NCI-H82 (cell line): ENCODE data around the gene SLK.

ENCODE experiments used
- DNase-seq: peaks from one replicate; lab custom pipeline; 2025; lab: John Stamatoyannopoulos, UW

The SLK gene

DNA sequence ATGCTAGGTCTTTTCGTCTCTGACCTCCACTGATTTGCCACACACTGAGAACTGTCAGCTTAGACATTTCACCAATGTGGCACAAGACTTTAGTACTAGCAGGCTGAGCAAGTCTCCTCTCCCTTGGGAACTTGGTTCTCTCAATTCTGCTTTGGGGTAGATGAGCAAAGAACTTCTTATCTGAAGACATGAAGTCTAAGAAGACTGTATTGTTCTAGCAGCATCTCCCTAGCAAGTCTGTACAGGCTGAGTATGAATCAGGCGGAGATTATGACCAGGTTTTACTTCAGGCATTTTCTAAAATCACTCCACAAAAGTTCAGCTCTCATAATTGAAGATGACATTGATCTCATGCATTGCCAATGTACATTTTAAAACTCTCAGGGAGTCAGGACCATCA, 25.1 kb upstream of the SLK start:
- DNase-seq: no peak

DNA sequence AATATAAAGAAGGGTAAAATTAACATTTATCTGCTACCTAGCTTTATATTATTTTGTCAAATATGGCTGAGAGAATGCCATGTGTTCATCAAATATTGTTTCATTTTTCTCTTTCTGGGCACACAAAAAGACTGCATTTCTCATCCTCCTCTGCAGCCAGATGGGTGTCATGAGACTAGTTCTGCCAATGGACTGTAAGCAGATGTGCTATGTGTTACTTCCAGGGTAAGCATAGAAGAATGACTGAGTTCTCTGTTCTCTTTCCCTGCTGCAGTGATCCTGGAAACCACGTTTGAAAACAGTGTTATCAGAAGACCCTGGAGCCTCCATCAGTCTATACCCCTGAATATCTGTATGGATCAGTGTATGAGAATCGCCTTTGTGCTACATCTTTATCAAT, 24.1 kb upstream of the SLK start:
- DNase-seq: no peak

DNA sequence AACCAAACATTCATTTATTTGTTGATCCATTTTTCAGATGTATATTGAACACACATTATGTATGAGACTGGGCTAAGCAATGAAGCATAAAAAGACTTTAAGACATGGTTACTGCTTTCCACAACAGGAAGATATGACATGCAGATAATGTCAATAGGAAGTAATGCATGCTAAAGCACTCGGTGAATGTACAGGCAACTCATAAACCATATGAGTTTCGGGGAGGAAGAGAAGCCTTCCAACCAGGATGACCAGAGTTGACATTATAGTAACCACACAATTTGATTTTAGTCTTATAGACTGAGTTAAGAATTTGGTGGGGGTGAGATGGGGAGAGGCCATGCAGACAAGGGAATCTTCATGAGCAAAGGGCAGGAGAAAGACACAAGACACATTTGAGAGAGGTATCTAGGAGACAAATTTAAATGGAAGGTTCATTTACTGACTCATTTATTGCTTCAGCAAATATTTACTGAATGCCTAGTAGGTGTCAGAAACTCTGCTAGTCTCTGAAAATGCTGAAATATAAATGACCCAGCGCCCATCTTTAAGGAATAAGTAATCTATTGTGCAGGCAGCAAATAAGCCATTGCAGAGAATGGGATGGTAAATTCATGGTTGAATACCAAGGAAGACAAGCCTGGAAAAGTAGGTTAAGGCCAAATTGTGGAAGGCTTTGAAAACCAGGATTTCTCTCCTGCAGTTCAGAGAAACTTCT, 19.0 kb upstream of the SLK start:
- no peak for DNase-seq

DNA sequence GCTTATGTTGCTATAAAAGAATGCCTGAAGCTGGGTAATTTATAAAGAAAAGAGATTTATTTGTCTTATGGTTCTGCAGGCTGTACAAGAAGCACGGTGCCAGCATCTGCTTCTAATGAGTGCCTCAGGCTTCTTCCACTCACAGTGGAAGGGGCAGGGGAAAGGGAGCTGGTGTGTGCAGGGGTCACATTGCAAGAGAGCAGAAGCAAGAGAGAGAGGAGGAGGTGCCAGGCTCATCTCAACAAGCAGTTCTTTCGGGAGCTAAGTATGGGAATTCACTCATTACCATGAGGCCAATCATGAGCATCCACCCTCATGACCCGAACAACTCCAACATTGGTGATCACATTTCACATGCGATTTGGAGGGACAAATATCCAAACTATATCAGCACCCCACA, 17.2 kb upstream of the SLK start:
- DNase-seq: peak; percentile 6

DNA sequence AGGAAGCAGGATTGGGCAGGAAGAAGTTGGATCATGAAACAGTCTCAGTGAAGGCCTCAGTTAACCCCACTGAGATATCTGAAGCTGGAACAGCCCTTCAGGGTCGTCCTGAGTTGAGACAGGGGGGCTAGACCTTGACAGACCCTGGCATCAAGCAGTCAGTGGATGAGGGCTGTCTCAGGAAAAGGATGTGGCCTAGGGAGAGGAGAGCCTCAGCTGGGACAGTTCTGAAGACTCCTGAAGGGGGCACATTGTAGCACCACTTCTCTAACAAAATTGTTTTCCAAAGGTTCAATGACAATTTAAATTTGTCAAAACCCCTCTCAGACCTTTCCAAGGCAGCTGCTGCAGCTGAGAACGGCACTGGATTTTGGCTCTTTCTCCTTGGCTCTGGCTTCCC, 15.8 kb upstream of the SLK start:
- no peak for DNase-seq

DNA sequence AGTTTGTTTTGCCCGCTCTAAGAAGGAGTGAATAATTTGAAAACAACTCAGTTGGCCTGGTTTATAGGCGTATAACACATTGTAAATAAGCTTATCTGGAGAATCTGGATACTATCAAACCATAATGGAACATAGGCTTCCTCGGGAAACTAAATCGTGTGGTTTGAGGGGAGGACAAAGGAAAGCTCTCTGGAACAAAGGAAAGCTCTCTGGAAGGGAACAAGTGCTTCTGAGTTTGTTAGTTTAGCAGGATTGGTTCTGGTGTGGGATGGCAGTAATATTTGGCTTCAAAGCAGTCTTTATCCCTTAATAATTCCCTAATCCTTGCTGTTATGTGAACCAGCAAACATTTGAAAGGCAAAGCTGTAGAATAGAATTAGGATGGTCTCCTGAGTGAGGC, 15.0 kb upstream of the SLK start:
- peak; percentile 14 for DNase-seq

DNA sequence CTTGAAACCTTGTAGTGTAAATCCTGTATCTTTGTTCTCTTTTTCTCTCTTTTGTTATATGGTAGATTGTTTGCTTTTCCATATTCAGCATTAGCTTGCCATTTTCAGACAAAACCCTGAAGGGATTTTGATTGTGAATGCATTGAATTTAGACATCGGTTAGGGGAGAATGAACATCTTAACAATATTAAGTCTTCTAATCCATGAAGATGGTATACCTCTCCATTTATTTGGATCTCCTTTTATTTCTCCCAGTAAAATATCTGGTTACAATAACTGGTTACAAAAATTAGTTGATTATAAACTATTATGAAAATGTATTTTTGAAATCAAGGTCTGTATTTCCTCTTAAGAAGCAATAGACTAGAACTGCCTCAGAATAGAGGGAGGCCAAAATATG, 12.4 kb upstream of the SLK start:
- no peak for DNase-seq

DNA sequence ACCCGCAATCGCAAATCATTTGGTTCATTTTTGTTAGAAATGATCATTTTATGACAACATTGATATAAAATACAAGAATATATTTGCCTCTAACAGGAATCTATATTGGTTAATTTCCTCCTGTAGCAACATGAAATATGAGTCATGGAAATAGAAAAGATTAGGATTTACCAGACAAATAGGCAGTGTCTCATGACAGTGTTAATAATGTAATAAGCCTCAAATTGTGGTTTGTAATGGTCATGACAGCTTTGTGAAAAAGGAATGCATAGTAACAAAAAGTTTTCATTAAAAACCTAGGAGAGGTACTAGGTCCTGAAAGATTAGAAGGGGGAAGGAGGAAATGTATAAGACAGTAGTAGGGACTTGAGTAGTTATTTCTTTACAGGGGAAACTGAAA, 7.9 kb upstream of the SLK start:
- DNase-seq: no peak

DNA sequence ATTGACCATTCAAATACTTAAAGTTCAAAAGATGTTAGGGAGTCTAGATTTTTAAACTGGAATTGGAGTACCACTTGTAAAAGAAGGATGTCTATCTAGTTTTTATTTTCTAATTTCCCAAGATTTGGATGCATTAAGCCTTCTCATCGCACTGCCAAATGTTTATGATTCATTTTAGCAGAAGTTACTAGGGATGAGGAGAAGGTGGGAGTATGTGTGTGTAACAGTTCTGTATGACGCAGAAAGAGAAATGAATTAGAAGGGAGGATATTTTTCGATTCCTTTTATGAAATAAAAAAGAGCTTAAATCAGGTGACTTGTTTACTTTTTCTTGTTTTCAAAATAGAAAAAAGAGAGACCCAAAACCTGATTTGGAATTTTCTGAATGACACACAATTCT, 6.8 kb upstream of the SLK start:
- no peak for DNase-seq

DNA sequence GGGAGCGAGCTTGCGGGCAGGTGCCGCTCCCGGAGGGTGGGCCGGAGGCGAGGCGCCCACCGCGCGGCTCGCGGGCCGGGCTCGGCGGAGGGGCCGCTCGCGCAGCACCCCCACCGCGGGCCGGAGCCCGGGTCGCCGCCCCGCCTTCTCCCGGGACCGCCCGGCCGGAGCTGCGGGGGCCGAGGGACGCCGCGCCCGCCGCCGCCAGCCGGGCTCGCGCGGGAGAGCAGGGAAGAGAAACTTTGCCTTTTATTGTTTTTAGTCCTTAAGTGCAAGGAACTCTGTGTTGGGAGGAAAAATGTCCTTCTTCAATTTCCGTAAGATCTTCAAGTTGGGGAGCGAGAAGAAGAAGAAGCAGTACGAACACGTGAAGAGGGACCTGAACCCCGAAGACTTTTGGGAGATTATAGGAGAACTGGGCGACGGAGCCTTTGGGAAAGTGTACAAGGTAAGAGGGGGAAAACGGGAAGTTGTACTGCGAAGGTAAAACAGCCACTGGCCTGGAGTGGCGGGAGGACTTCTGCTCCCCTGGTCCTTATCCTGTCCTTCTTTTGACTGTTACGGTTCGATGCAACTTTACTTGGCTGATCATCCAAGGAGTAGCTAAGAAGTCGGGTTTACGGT, 620 bp downstream of the SLK start:
- DNase-seq: peak; percentile 48

DNA sequence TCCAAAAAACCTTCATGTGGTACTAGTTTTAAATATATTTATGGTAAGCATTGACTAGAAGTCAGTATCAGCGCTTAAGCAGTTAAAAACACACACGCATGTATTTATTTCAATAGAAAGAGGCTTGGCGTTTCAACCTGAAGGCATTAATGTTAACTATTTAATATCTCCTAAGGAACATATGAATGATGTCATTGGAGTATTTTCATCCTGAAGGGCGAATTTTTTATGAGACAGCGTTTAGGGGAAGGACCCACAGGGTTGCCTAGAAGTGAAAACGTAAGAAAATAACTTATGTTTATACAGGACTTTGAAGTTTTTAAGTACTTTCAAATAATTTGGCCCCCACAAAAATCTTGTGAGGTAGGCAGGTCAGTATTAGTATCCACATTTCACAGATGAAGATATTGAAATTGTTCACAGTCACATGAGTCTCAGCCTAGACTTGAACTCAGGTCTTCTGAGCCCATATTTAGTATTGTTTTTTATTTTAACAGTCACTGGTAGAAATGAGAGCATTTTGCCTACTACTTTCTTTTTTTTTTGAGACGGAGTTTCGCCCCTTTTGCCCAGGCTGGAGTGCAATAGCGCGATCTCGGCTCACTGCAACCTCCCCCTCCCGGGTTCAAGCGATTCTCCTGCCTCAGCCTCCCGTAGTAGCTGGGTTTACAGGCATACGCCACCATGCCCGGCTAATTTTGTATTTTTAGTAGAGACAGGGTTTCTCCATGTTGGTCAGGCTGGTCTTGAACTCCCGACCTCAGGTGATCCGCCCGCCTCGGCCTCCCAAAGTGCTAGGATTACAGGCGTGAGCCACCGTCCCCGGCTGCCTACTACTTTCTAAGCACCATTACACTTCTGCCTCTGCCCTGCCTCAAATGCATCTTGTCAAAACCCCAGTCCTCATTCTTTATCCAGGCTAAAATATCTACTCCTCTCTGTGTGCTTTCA, 1.8 kb downstream of the SLK start:
- peak; percentile 26 for DNase-seq

DNA sequence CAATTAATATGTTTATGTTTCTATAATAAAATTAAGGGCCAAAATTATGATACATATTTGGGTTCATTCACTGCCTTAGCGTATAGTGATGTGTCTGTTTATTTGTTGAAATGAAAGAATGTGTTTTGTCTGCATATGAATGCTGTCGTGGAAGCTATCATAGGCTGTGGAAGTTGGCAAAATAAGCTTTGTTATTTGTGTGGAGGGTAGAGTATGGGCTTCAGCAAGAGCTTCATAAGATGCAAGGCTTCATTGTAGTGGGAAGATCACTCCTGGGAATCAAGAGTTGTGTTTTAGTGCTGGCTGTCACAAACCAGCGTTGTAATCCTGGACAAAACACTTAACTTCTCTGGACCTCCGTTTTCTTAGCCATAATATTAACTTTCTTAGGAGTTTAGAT, 2.5 kb downstream of the SLK start:
- DNase-seq: peak; percentile 14

DNA sequence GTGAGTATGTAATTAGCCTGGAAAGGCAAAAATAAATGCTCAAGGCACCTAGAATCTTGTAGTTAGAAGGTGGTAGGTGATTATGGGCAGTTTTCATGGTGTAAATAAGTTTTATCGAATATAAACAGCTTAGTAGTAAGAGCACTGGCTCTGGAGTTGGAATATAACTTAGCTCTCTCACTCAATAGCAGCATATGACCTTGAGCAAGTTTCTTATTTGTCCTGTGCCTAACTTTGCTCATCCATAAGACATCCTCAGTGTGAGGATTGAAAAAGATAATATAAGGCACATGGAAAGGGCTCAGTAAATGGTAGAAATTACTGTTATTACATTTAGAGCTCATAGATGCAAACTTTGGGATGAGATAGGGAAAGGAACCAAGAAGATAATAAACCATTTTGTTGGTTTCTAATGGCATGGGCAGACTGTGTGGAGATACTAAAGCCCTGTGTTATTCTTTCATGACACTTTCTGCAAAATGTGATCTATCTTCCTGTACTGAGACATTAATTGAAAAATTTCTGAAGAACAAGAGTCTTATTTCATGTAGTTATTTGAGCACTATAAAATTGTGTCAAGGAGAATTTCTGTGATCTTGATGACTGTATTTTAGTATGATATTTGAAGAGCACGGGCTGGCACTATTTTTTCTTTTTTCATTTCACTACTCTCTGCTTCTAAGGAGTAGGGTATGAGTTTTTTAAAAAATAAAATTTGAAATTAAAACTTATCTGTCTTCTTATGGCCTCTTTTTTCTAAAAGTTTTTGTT, 3.1 kb downstream of the SLK start:
- DNase-seq: no peak

DNA sequence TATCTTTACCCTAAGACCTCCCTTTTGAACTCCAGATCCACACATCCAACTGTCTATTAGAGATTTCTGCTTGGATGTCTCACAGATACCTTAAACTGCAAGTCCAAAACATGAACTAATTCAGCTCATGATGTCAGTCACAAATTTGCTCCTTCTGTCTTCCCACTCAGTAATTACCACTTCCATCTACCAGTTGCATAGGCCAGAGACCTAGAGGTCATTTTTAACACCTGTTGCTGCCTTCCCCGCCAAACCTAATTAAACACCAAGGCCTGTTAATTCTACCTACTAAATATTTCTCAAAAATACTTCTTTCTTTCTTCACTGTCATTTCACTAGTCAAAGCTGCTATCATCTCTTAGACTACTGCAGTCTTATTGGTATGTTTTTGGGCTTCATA, 8.2 kb downstream of the SLK start:
- DNase-seq: no peak

DNA sequence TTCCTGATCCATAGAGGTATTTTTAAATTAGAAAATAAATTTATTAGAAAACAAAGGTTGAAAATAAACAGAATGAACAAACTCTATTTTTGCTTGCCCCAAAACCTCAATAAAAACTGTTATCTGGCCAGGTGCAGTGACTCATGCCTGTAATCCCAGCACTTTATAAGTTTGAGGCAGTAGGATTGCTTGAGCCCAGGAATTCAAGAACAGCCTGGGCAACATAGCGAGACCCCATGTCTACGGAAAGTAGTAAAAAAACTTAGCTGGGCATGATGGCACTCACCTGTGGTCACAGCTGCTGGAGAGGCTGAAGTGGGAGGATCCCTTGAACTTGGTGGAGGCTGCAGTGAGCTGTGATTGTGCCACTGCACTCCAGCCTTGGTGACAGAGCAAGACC, 10.3 kb downstream of the SLK start:
- DNase-seq: no peak

DNA sequence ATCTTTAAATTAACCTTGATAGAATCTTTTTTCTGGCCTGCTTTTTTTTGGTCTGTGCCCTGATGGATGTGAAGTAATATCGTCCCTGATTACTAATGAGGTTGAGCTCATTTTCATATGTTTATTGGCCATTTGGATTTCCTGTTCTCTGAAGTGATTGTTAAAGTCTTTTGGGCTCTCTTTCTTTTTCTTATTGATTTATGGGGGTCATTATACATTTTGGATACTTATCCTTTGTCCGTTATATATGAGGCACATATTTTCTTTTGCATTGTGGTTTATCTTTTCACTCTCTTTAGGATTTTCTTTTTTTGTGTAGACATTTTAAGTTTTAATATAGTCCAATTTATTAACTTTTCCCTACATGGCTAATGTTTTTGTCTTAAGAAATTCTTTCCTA, 12.6 kb downstream of the SLK start:
- DNase-seq: no peak

DNA sequence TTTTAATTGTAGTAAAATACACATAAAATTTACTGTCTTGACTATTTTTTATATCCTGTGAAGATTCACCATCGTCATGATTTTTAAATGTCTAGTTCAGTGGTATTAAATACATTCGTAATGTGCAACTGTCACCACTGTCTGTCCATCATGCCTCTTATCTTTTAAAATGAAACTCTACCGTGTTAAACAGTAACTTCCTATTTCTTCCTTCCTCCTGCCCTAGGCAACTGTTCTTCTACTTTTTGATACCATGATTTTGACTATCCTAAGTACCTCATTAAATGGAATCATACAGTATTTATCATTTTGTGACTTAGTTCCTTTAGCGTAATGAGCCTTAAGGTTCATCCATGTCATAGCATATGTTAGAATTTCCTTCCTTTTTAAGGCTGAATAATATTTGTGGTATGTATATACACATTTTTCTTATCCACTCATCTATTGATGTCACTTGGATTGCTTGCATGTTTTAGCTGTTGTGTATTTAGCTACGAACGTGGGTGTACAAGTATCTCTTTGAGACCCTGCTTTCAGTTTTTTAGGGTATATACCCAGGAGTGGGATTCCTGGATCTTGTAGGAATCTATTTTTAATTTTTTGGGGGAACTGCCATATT, 13.5 kb downstream of the SLK start:
- no peak for DNase-seq

DNA sequence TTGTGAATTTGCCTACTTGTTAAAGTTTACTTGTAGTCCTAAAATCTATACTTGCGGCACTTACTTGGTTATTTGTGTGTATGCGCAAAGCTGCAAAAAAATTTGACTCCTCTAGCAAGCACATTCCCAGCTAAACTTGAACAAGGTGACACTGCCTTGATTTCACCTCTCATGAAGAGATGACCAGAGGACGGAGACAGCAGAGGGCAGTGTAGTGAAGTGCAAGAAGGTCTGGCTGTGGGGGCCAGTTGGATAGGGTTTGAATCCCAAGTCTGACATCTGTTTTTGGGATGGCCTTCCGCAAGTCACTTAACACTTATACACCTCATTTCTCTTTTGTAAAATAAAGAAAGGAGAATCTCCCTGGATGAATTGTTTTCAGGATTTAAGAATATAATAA, 15.7 kb downstream of the SLK start:
- DNase-seq: peak; percentile 73

DNA sequence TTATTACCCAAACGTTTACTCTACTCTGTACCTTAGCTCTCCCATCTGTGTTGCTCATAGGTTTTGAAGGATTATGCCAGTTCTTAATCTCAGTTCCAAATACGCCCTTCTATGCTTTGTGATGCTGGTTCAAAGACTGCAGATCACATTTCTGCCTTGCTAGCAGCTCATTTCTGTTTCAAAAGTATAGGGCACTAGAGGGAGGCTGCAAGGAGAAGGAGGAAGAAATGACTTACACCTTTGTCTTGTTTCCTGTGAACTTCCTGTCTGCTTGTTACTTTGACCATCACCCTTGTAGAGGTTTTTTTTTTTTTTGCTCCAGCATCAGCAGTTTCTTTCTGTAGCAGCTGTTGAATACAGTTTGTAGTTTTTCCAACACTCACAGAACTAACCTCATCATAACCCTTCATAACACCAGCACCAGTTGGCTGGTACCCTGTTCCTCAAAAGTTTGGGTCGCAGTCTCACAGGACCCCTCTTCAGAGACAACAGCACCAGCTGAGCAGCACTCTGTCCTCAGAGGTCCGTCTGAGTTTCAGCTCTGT, 16.5 kb downstream of the SLK start:
- DNase-seq: peak; percentile 34

DNA sequence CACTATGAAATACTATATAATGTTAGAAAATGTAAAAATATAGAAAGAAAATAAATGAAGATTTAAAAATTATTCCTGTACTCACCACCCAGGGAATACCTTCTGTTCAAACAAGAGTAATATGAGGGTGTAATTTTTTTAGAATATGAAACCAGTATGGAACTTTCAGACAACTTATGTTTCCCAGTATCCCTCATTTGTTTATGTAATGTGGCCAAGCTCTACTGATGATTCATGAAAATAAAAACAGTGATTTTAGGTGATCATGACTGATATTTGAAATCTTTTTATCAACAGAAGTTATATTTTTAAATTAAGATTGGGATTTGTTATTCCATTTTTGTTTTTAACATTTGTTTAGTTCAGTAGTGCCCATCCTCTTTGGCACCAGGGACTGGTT, 18.8 kb downstream of the SLK start:
- DNase-seq: no peak

DNA sequence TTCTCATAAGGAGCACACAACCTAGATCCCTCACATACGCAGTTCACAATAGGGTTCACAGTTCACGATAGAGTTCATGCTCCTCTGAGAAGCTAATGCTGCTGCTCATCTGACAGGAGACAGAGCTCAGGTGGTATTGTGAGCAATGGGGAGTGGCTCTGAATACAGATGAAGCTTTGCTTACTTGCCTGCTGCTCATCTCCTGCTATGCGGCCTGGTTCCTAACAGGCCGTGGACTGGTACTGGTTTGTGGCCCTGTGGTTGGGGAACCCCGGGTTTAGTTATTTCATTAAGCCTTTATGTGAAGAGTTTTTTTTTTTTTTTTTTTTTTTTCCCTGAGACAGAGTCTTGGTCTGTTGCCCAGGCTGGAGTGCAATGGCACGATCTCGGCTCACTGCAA, 19.4 kb downstream of the SLK start:
- DNase-seq: peak; percentile 11

DNA sequence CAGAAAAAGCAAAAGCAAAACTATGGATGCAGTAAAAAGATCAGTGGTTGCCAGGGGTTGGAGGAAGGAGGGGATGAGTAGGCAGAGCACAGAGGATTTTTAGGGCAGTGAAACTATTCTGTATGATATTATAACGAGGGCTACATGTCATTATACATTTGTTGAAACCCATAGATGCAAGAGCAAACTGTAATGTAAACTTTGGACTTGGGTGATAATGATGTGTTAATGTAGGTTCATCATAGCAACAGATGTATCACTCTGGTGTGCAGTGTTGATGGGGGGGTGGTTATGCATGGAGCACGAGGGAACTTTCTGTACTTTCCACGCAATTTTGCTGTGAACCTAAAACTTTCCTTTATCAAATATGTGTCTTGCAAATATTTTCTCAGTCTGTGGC, 23.2 kb downstream of the SLK start:
- DNase-seq: no peak
